NOMO-1 treated with dmso at 0.1 percent for 144 hours (cell line): ENCODE results near the gene AMER2.

ENCODE experiments used
- DNase-seq: peaks from one replicate; lab custom pipeline; 2025; ENCODE audit not compliant: unreplicated experiment; lab: John Stamatoyannopoulos, UW

AMER2 gene

DNA sequence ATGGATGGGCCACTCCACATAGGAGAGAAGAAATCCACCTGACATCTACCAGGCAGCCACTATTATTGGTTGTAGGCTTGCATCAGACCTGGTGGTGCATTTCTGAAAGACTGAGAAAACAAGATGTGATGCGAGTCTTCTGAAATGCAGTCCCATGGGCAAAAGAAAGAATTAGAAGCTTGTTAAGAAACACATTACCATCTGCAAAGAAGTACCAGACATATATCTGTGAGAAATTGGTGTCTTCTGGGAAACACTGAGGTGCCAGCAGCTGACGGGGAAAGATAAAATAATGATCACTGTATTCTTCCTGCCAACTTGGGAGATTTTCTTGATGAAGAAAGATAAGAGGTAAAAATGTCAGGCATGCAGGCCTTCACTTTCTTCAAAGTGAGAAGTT lies 14.4 kb downstream of the AMER2 start:
- no peak for DNase-seq

DNA sequence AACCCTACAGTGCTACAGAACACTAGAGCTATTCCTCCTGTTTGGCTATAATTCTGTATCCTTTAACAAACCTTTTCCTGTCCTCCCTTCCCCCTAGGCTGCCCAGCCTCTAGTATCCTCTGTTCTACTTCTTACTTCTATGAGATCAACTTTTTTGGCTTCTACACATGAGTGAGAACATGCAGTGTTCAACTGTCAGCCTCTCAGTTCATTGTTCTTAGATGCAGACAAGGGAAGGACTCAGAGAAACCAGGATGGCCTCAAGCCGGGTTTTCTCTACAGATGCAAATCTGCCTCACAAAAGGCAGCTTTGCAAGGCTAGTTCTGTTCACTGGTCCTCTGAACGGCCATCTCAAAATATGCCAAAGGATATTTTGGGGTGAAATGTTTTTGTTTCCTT lies 18.4 kb downstream of the AMER2 start:
- no peak for DNase-seq

DNA sequence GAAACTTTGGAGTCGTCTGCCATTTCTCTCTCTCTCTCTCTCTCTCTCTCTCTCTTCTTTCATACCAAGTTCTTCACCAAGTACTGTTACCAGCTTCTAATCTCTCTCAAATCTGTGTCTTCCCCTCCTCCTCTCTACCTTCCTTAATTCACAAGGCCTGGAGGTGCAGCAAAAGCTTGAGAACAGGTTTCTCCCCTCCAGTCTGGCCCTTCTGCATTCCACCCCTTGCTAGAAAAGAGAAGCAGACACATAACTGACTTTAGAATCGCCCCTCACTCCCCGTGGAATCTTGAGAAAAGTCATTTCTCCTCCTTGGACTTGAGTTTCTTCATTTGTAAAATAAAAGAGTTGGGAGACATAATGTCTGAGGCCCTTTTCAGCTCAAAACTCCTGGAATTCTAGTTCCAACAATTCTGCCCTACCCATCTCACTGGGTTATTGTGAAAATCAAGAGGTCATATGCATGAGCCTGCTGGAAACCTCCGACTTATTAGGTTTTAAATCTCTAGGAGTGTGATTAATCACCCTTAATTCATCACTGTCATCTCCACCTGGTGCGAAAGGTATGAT lies 20.4 kb downstream of the AMER2 start:
- no peak for DNase-seq

DNA sequence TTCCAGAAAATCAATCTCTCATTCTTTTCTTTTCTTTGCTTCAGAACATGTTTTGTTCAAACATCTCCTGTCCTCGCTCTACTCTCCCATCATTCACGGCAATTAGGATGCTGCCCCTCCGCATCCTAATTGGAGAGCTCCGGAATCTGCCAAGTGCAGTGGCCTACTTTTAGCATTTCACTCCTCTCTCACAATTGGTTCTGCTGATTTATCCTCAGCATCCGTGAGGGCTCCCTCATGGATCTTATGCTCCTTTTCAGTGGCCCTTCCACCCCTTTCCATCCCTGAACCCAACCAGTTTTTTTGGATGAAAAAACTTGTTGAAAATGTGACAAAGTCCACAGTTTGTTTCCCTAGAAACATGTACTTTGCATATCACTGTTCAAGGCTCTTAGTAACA lies 22.4 kb downstream of the AMER2 start:
- no peak for DNase-seq

DNA sequence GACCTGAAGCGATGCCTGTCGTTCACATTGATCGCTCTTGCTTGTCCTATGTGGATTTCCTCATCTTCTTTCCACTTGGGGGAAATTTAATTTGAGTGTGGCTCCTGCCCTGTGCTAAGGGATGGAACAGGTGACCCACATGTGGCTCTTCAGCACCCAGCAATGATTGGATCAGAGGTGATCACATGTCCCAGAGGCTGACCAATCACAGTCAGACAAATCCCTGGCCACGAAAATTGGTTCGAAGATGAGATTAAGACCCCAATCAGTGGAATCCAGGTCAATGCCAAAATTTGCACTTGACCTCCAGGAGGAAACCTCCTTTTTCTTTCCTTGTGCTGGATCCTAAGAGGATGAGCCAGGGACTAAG lies 23.7 kb downstream of the AMER2 start:
- no peak for DNase-seq

DNA sequence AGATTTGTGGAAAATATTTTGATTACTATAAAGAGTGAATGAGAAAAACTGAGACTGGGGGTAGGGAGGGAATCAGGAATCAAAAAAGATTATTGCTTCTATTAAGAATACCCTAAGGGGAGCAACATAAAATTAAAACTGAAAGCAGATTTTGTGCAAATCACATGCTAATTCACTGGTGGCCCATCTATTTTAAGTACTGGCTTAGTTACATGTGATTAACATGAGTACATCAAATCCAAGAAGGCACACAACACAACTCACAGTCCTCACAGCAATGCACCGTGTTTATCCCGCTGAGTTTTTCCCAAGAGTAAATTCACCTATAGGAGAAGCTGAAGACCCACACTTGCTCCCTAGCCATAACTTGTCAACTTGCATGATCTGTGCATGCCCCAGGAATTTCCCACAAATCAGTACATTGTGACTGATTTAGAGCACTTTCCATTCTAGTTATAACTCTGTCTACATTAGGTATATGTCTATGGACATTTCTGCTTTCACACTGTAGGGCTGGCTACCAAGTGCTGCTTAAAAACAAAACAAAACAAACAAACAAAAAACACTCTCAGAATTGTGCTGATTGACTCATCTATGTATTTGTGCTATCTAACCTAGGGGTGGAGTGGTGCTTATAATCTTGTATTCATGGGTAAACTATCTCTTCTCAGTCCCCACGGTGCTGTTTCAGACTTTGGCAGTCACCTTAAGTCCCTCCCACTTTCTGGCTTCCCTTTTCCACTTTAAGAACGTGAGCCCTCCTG lies 24.3 kb downstream of the AMER2 start:
- no peak for DNase-seq

DNA sequence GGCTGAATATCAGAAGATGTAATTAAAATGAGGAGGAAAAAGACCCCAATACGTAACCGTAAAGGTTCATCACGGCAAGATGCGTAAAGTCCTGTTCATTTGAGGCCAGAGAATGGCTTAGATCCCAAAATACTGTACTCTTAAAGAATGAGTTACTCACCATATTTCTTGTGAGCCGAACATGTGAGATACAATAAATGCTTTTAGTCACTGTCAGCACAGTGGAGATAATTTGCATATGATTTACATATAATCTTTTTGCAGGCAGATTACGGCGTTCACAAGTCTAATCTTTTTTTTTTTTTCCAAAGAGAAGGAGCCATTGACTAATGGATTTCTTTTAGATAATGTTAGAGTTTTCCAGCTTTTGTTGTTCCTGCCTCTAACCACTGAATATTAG lies 28.4 kb downstream of the AMER2 start:
- no peak for DNase-seq

DNA sequence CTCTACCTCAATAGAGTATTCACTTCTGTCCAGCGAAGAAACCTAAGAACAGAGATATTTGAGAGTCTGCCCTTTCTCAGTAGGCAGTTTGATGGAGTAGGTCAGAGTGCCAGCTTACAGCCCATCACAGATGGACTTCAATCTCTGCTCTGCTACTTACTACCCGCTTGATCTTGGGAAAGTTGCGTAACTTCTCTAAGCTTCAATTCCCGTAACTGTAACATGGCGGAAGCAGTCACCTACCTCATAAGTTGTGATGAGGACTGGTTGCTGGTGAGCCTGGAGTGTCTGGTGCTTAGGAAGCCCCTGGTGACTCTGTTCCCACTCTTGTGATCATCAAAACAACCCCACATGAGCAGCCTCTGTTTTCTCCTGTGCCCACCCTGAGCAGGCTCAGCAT lies 31.0 kb downstream of the AMER2 start:
- no peak for DNase-seq

DNA sequence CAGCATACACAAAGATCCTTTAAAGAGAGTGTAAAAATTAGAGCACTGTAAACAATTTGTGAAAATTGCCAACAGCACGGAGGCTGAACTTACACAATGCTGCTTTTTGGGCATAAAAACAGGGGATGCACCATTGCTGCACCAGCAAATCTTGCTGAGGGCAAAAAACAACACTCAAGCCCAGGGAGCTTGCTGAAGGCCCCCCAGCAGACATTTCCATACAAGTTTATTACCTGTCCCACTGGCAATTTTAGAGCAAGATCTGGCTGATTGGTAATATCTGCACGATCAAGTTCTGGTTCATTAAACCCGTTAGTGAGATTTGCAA lies 34.3 kb downstream of the AMER2 start:
- DNase-seq, result no peak

DNA sequence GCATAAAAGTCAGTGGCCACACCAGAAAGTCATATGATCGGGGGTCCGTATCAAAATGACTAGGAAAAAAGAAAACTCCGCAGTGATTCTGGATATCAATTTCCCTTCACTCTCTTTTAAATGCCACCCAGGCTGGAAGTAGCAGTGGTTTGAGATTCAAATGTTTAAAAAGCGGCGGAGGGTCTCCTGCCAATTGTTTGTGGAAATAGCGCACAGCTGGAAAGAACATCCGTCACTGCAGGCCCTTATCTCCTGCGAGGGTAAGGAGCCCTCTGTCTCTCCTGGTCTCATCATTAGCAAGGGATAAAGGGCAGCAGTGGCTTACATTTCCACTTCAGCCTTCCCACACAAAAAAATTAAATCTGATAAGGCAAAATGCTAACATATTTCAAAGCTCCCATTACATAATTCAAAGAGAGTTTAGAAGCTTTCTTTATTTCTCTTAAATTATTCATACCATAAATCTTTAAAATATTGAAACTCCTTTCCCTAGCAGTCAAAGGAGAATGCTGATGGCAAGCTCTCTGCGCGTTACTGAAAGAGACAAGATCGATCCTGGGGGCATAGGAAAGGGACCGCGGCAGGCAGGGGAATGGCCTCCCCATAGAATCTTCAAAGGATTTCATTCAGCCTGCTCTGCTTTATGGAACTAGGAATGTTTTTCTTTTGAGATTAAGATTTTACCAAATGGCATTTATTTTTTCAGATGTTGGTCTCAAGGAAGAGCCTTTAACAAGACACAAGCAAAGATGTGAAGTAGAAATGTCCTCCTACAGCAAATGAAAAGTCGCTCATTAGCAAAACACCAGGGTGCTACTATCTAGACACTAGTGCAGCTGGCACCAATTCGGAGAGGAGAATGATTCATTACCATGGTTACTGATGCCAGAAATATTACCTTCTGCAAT lies 35.0 kb downstream of the AMER2 start:
- no peak for DNase-seq

DNA sequence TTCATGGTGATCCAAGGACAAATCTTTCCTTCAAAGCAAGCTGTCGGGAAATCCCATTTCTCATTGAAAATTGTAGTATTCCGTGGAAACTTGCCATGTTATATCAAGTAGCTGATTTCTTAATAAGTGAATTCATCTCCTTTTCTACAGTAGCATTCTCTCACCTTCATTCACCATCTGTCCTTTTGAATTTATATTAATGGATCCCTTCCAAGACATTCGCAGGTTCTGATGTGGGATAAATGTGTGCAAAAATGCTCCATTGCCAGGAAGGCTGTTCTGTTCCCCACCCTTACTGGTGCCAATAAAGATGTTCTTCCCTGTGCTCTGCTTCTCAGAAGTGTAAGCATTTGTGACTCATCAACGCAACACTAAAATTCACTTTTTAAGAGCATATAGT lies 36.2 kb downstream of the AMER2 start:
- DNase-seq, result no peak

DNA sequence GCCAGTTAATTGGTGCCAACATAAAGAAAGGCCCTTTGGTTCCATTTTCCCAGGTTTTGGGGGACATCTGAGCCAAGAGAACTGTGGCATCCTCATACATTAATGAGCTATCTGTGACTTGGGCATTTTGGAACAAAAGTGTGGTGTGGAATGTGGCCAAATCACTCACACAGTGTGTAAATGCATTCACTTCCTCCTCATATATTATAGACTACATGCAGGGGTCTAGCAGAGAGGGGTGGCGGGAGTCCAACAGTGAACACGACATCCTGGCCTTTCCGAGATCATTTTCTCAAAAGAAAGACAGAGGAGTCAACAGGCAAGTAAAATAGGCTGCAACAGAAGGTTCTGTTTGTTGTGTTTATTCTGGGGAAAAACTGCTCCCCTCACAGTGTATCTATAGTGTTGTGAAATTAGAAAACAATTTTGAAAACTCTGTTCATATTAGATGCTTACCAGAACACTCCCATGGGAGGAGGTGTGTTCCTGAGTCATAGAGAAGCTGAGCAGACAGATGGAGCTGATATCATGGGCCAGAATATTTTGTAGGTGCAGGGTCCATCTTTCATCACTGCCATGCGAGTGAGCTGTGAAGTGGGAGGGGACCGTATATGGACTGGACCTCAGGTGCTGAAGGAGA lies 39.2 kb downstream of the AMER2 start:
- DNase-seq, result no peak

DNA sequence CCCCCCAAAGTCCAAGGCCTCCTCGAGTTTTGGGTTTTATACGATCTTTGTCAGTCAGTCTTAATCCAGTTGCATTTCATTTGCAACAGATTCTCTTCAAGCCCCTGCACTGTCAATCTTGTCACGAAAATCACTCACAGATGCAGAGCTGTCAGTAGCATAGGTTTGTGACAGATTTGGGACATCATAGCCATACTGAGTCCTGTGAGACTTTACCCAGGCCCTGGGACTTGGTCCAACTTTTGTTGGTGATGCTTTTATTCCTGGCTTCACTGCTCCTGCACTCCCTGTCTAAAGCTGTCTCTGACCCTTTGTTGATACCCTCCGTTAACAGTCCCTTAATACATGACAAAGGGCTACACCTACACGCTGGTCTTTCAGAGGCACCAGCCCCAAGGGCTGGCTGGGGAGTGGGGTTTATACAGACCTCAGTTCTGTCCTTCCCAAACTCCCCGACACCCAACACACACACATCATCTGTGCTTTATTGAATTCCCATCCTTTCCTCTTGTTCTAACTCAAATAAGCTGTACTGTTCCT lies 40.1 kb downstream of the AMER2 start:
- no peak for DNase-seq

DNA sequence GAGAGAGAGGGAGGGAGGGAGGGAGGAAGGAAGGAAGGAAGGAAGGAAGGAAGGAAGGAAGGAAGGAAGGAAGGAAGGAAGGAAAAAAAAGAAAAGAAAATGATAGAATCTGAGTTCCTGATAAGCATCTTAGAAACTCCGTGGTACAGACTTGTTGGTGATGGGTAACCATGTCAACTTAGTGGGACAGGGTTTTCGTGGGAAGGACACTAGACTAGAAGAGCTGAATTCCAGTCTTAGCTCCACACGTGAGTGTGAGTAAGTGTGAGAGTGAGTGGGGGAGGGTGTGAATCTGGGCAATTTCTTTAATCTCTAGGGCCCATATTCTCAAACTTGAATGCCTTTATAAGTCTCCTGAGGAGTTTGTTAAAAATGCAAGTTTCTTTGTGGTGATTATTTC lies 41.1 kb downstream of the AMER2 start:
- DNase-seq, result no peak

DNA sequence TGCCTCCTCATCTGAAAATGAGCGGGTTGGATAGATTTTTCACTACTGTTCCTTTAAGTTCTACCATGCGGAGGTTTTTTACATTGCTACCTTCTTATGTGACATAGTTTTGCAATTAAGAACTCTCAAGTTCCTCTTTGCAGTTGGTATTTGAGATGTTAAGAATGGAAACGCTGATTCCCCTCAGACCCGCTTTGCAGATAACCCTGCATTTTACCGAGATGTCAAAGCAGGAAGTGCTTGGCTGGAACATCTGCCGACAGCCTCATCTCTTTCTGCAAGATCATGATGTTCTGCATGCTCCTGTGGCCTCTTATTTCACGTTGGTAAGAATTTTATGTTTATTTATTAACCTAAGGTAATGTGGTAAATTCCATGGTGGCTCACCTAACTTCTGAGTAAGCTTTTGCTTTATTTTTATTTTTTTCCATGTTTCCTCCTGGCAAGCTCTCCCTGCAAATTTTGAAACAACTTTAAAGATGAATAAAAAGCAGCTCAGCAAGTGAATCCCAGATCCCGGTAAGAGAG lies 53.6 kb downstream of the AMER2 start:
- peak; percentile 37 for DNase-seq

DNA sequence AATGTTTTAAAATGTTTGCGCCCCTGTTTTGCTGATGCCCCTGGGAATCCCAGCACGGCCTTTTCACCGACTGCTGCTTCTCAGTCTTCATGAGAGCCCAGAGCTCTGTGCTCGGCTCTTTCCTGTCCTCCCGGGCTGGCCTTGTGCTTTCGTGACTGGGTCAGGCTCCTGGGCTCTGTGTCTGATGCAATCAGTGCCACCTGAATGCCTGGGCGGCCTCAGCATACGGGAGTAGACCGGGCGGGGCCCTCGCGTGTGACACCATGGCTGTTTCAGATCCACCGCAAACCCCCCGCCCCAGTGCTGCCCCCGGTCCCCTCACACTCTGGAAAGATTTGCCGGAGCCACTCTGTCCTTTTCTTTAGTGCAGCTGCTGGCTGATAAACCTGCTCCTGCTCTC lies 54.8 kb downstream of the AMER2 start:
- no peak for DNase-seq

DNA sequence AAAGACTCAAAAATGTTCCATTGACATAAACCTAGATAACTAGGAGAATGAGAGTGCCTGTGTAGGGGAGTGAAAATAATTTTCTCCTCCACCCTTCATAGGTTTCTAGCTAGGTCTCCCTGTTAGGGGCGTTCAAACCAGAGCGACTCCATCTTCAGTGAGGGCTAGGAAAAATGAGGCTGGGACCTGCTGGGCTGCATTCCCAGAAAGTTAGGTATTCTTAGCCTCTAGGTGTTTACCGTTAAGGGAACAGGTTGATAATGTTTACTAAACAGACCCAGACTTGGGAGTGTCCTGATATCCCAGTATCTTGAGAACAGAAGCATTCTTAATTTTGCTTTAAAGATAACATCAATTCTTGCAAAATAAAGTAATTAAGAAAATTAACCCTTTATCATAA lies 56.0 kb downstream of the AMER2 start:
- no peak for DNase-seq

DNA sequence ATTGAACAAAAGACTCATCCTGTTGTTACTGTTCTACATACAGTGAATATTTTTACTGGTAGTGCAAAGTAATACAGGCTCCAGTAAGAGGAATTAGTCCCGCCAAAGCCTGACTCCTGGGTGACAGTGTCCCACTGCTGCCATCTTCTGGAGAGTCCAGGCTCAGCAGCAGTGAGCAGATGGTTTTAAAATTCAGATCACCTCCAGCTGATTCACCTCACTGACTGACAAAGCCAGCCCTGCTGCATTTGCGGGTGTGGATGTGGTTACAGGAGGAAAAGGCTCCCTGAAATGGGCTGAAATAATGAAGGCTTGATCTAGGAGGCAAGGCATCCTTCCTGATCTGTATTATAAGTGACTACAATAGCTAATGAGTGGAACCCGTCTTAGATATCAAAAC lies 57.9 kb downstream of the AMER2 start:
- DNase-seq, result peak; percentile 33

DNA sequence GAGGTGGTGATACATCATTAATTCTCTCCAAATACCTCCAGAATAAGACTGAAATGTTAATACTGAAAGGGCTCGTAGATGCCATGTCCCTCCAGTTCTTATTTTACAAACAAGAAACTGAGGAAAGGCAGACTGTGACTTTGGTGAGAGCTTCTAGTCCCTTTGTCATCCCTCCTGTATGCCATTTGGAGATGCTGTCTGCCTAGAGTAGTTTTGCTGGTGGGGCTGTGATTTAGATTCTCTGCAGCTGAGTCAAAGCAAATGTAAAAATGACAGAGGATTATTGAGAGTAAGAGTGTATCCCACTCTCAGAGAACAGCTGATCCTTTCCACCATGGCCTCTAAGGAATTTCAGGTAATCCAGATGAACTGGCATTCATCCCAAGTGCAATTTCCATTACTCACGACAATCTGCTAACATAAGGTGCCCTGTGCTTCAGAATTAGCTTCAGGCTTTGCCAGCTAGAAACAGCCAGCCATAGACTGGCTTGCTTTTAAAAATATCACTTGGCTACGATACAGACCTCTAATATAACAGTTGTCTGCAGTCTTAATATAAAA lies 59.3 kb downstream of the AMER2 start:
- no peak for DNase-seq
